ENCODE results near the gene PHF21B.
"Not testable (repeated sequence)": the region's sequence is repeated elsewhere in the genome, so short reads cannot be mapped to it uniquely, and the experiment has no call there.

PHF21B gene

GRCh38 chr22:44962741-44963454 is 46.9 kb downstream of the PHF21B start:
- DNase-seq (ENCODE audit: low read depth in 2 of 2): no peak

GRCh38 chr22:44961682-44962081 is 48.1 kb downstream of the PHF21B start:
- not testable (repeated sequence) for DNase-seq (ENCODE audit: low read depth in 2 of 2)

GRCh38 chr22:44956840-44957767 is 52.7 kb downstream of the PHF21B start:
- DNase-seq (ENCODE audit: low read depth in 2 of 2): no peak

- no peak for DNase-seq (ENCODE audit: low read depth in 2 of 2)
Measured at GRCh38 chr22:44955102-44955501, 54.7 kb downstream of the PHF21B start.

GRCh38 chr22:44954149-44954548 is 55.7 kb downstream of the PHF21B start:
- no peak for DNase-seq (ENCODE audit: low read depth in 2 of 2)

- DNase-seq (ENCODE audit: low read depth in 2 of 2): no peak
Measured at GRCh38 chr22:44952863-44953746, 56.7 kb downstream of the PHF21B start.

GRCh38 chr22:44951510-44951816 is 58.3 kb downstream of the PHF21B start:
- no peak for DNase-seq (ENCODE audit: low read depth in 2 of 2)

GRCh38 chr22:44950806-44951509 is 58.8 kb downstream of the PHF21B start:
- DNase-seq (ENCODE audit: low read depth in 2 of 2): no peak

GRCh38 chr22:44947846-44948245 is 62.0 kb downstream of the PHF21B start:
- DNase-seq (ENCODE audit: low read depth in 2 of 2): no peak

- no peak for DNase-seq (ENCODE audit: low read depth in 2 of 2)
Measured at GRCh38 chr22:44947049-44947448, 62.8 kb downstream of the PHF21B start.

GRCh38 chr22:44944883-44945601 is 64.8 kb downstream of the PHF21B start:
- DNase-seq (ENCODE audit: low read depth in 2 of 2): no peak

- DNase-seq (ENCODE audit: low read depth in 2 of 2): no peak
Measured at GRCh38 chr22:44943701-44944324, 66.0 kb downstream of the PHF21B start.

- DNase-seq (ENCODE audit: low read depth in 2 of 2): no peak
Measured at GRCh38 chr22:44942979-44943700, 66.7 kb downstream of the PHF21B start.

GRCh38 chr22:44942056-44942455 is 67.7 kb downstream of the PHF21B start:
- DNase-seq (ENCODE audit: low read depth in 2 of 2): no peak

GRCh38 chr22:44941207-44941606 is 68.6 kb downstream of the PHF21B start:
- DNase-seq (ENCODE audit: low read depth in 2 of 2): no peak

- no peak for DNase-seq (ENCODE audit: low read depth in 2 of 2)
Measured at GRCh38 chr22:44940130-44940529, 69.7 kb downstream of the PHF21B start.

- DNase-seq (ENCODE audit: low read depth in 2 of 2): no peak
Measured at GRCh38 chr22:44939451-44939850, 70.4 kb downstream of the PHF21B start.

GRCh38 chr22:44938886-44939285 is 70.9 kb downstream of the PHF21B start:
- DNase-seq (ENCODE audit: low read depth in 2 of 2): no peak

GRCh38 chr22:44937216-44937615 is 72.6 kb downstream of the PHF21B start:
- no peak for DNase-seq (ENCODE audit: low read depth in 2 of 2)

GRCh38 chr22:44936201-44936600 is 73.6 kb downstream of the PHF21B start:
- DNase-seq (ENCODE audit: low read depth in 2 of 2): no peak

All from activated CD4-positive, alpha-beta T cell treated with anti-CD3 and anti-CD28 coated beads for 24 hours (primary cell).